HG02981 (cell line): Measurements from ENCODE around the gene EFNB2.

Source experiments
- ATAC-seq: cut with Tn5 transposase; IDR thresholded peaks from one replicate; pipeline ENCODE4 v1.9.1; 2021; ENCODE audit warnings: mild to moderate bottlenecking, moderate library complexity; ENCODE audit not compliant: unreplicated experiment

EFNB2 gene

DNA sequence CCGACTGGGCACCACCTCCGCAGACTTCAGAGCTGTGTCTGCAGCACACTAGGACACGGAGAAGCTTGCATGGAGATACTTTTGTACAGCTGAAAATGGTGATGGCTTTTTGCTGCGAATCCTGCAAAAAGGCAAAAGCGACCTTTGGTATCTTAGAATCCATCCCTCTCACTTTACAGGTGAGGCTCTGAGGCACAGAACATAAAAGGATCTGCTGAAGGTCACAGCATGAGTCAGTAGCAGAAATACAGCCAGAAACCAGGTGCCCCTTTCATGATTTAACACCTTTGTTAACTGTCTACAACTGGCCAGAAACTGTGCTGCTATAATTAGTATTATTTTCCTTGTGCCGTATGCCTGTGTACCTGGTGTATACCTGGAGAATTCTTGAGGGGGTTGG, 48.3 kb downstream of the EFNB2 start:
- ATAC-seq: no peak

DNA sequence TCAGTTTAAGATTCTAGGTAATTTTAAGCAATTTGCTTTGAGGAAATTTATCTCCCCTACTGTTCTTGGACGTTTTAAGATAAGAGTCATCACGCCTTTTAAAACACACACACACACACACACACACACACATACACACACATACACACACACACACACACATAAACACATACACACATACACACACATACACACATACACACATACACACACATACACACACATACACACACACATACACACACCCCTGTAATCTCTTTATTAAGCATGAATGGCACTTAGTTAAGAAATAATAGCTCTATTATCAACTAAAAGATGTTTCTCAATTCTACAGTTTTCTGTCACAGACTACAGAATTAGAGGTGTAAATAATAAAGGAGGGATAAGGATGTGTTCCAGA, 49.2 kb downstream of the EFNB2 start:
- ATAC-seq: no peak

DNA sequence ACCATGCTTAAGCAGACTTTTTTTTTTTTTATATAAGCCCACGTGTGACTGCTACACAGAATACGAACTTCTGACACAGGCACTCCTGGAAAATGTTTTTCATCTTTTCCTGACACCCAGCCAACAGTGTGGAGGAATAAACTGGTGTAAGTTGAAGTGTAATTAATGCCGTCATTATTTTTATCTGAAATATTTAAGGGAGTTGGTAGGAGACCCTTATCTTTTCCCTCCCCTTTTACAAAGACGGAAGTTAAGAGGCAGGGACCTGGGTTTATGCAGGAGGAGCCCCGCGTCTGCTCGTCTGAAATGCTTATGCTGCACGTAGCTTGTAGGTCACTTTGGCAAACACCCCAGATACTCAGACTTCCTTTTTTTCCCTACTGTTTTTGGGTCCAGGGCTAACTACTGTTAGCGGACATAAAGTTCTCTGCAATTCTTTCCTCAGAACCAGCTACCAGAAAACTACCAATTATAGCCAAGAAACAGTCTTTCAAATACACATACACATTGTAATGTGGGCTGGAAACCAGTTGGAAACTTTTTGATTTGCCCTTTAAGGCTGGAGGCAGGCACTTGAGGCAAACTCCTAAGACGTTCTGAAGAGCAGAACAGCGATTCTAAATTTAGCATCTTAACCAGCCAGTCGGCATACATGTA, 50.8 kb downstream of the EFNB2 start:
- no peak for ATAC-seq

DNA sequence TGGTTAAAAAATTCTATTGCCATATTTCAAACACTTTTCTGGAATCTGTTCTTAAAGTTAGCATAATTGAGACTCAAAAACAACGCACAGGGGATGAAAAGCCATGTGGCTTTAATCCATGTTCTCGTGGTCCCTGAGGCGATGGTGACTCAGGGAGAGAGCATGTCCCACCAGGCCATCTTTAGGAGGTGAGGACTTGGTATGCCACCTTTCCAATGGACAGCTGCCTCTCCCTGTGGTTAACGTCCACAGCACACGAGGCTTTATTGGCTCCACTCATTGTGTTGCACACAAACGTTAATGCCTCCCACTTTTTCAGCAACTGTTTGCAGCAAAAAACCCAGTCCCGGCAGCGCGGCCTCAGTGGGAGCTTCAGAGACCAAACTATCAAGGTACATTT, 51.4 kb downstream of the EFNB2 start:
- no peak for ATAC-seq

DNA sequence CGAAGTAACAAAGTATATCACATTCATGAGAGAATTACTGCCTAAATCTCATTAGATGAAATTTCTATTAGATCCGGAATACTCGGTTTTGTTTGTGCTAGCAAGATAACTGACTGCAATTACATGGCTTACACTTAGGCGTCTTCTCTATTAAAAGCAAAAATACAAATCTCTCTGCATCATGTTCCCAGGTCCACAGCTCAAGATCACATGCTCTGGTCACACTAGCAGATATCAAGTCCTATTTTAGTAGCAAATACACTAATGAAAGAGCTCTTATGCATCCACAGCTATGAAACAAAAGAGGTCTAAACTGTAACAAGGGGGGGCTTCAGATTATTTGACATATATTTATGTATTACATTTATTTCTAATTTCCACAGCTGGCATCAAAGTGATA, 53.5 kb downstream of the EFNB2 start:
- ATAC-seq: no peak

DNA sequence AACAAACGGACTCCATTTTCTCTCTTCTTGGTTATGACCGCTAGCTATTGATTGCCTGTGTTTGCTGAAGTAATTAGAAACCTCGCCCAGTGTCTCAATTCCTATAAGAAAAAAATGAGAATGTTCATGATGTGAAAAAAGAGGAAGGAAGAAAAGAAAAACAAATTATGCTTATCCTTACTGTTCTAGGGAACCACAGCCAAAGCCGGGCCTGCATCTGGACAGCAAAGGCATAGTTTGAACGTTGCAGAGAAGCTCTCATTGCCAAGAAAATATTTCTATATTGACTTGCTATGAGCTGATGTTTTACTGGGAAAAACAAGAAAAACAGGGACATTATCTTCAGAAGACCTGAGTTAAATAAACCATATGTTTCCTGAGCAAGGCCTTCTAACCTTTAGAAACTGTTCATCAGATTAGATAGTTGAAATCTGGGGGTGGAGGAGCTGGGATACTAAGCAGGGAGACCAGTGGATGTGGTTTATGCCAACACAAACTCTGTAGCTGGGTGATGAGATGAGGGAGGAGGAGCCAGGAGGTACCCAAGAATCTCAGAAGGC, 55.0 kb downstream of the EFNB2 start:
- ATAC-seq: no peak

DNA sequence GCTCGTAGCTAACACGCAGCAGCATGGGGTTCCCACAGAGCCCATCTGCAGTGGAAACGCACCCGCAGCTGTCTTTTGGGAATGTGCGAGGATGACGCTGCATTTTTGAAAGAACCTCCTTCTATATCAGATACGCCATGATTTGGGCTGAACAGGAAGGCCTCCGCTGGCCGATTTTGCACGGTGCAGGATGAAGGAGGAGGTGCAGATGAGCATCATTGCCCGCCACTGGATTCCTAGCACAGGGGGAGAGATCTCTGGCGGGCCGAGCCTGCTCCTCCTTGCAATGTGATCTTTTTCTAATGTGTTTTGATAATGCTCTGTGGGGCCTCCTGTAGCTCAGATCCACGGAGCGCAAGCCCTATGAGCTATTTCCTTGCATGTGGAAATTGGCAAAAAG, 55.5 kb downstream of the EFNB2 start:
- no peak for ATAC-seq

DNA sequence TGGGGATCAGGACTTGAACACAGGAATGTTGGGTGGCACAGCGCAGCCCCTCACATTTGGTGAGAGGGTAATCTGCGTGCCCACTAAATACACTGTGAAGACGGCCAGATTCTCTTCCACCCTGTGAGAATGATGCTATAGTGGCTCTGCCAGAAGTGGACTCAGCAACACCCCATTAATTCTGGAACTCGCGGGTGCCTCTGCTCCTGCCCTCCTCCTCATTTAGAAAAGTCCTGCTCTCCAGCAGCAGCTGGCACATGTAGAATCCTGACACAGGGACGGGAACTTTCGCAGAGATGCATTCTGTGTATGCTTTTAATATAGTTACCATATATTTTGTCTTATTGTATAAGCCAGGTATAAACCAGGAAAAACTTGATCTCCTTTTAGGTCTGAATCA, 57.3 kb downstream of the EFNB2 start:
- no peak for ATAC-seq

DNA sequence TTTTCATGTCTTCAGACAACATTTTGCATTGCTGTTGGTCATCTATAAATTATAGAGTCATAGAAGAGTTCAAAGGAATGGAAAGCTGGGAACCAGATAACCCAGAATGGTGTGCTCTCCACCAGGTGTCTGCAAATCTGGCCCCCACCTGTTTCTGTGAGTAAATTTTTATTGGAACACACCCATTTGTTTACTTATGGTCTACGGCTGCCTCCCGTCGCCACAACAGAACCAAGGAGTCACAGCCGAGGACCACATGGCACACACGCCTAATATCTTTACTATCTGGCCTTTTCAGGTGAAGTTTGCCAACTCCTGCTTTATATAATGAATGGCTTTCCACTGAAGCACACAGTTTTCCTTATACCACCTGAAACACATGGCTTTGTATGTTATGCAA, 58.2 kb downstream of the EFNB2 start:
- ATAC-seq: no peak

DNA sequence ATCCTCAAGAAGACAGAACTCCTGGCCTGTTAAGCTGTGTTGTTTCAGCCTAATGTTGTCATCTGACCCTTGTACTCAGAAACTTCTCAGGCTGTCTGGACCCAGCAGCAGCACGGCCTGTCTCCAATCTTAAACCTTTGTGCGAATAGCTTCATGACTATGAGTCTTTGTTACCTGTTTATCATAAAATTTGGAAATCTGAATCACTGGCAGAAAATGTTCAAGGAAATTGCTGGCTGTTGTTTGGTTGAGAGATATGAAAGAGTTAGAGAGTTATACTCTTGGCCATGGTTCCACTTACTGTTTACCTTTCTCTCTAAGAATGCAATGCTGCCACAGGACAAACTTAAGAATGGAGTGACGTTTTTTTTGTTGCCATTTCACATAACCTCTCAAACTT, 59.6 kb downstream of the EFNB2 start:
- ATAC-seq: no peak

DNA sequence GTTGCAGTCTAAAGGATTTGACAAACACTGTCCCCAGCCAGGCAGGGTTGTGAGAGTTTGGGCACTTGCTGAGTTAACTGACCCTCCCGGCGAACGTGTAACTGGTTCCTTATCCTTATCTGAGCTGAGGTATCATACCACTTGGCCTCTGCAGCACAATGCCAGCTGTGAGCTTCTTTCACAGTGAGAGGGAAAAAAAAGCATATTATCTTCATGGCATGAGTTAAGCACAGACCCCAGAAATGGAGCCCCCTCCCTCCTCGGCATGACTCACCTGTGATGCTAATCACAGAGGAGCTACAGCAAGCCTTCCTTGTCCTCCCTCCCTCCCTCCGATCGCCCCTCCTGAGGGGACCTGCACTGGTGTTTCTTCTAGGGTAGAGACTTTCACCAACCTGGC, 60.5 kb downstream of the EFNB2 start:
- ATAC-seq: no peak

DNA sequence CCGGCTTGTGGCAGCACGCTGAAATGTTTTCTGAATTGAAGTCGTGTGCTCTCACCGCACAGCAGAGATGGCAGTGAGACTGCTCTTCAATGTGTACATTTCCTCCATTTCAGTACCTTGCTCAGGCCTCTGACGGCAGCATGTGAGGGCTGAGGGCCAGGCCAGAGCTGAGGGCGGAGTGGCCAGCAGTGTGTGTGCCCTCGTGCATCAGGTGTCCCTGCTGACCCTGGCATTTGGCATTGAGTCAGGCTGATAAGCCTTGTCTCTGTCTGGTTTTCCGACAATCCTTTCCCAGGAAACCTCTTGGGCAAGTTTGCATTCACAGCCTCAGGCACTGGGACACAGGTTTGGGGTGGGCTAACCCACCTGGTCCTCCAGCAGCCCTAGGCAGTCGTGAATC, 62.3 kb downstream of the EFNB2 start:
- no peak for ATAC-seq

DNA sequence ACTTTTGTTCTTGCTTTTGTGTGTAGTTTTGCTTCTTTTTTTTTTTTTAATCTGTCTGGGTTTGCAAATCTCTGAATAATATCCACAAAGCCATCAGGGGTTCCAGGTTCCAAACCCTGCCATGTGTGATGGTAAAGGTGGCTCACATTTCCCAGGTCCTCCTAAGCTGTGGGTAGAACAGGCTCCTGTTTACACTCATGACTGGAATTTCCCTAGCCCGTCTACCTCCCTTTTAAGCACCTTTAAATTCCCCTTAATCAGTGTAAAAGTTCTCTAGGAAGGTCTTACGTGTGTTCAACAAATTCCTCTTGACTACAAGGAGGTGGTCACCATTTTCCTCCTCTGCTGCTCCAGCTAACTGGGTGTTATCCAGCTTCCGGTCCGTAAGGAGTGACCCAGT, 62.8 kb downstream of the EFNB2 start:
- ATAC-seq: no peak

DNA sequence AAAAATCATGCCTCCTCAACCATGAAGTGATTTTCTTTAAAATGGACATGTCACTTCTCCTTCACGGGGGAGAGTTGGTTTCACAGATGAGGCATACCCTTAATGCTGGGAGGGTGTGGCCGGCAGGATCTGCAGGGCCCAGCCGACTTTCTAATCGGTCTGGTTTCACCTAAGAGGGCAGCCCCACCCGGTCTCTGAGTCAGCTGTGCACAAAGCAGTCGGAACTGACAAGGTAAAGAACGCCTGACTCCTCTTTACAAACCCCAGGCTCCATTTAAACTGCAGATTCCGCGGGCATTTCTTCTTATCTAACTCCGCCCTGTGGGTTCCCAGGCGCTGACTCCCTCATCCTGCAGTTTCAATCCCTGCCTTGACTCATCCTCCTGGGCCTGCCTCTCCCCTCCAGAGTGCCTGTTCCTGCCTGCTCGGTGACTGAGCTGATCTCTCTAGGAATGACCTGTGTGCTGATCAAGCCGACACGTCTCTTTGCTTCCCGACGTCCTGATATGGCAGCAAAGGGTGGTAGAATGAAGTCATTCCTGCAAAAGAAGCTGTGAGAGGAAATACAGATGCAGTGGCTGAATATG, 63.4 kb downstream of the EFNB2 start:
- no peak for ATAC-seq

DNA sequence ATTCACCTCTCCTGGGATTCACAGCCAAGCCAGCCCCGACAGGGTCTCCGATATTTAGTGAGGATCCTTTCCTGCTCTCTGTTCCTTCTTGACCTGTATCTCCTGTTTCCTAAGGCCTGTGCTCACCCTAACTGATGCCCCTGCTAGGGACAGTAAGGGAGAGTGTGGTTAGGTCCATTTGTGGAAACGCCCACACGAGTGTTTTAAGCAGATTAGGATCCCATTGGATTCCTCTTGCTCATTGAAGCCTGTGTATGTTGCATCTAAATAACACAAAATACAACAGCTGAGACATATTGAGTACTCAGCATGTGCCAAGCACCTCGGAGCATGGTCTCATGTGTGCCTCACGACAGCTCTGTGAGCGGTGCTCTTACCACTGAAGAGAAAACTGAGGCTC, 64.9 kb downstream of the EFNB2 start:
- ATAC-seq: no peak

DNA sequence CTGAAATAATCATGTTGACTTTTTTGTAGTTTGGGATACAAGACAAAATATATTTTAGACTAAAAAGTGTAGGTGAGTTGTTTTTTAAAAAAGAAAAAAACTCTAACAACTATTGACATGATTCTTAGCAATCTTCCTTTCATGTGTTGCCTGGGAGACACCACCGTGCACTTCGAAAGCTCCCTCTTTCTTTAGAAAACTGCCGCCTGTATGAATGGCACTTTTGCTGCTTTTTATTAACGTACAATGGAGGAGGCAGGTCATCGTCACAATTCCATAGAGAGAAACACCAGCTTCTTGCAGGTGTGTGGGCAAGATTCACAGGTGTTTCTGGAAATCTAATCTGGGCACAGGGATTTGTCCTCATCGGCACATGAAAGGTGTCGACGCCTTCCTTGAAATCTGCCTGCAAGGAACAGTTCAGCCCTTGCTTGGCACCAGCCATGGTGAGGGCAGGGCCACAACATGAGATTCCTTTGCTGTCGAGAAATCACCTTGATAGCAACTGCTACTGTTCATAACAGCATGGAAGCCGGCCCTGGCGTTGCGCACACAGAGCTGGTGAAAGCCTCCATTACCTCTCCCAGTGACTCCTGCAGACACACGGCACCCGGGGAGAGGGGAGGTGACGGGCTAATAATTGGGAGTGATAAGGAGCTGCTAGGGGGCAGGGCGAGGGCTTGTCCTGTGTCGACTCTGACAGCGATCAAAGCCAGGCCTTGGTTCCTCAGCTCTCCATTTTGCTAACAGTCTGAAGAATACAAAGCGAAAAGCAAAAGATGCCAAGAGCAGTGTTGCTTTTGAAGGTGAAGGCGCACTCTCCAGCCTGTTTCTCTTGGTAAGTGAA, 66.5 kb downstream of the EFNB2 start:
- ATAC-seq: no peak

DNA sequence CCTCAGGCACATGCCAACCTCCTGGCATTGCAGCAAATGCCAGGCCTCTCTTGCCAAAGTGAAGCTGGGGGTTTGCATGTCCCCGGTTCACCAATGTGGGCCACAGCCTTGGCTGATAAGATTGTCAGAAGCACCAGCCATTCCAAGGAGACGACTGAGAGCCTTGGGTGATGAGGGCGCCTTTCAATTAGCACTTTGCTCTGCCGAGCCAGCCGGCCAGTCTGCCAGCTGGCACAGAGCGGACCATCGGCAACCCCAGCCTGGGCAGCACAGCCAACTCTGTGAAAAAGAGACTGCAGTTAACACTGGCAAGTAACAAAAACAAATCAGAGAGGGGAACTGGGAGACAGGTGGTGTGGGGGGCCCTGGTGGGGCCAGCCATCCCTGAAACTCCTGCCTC, 67.3 kb downstream of the EFNB2 start:
- no peak for ATAC-seq

DNA sequence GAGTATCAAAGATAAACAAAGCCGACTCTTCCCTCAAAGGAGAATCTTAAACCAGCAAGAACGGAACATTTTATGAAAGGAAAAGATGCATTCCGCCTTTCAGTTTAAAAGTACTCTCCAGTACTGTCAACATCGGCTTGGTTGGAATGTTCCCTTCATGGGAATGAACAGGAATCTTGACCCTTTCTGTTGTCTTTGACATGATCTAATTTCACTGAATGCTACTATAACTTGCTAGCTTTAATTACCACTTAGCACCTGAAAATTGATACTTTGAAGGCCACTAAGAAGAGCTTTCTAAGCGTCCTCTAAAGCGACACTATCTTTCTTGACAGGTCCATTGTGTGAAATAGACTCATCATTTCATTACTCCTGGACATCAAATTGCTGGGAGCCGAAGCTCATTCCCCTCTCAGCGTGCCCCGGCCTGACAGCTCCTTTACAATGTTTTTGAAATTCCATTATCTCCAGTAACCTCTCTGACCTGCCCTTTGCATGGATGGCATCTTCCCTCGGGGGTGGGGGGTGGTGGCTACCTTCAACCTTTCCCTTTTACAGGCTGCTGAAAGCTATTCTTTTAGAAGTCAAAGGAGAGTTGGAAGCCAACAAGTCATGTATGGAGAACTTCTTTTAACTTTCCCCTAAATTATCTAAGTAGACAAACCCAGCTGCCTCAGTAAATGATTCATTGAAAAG, 67.9 kb downstream of the EFNB2 start:
- ATAC-seq: no peak

DNA sequence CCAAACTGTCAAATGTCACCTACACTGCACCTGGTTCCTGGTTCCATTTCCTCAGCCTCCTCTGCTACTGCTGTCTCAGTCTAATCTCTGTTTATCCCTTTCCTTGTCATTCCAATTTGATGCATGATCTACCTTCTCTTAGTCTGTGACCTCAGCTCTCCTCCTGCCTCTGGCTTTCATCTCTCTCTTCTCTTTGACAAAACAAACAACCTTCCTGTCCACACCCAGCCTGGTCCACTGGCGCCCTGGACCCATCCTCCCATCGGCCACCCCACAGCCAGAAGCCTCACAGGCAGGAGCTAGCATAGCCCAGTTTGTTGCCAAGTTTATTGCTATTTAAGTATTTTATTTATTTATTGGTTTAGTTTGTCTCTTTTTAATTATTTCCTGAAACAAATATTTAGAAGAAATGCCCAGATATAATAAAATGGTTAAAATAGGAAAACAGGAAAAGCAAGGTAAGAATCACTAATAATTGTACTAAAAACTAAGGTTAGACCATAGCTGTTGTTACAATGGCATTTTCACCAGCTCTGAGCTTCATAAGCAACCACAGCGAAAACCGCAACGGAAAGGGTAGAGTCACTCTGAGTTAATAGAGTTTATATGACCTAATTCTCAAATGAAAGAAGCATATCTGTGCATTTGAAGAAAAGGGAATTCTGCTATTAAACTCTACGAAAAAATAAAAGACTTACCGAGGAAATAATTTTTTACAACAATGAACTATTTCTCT, 68.6 kb downstream of the EFNB2 start:
- no peak for ATAC-seq

DNA sequence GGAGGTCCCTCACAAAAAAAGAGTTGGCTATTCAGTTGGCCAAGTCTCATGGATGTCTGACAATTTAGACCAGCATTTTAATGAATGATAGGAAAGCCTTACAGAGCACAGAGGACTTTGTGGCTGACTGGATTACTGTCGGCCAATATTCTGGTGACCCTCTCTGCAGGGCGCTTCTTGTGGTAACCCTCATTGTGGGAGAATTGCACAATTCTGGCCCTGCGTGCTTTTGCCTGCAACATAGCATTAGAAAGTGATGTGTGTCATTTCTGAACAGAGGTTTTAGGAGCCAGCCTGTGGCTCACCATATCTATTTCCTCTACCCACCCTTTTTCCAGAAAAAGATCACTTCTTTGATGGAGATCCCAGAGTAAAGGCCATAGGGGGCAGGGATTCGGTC, 71.4 kb downstream of the EFNB2 start:
- no peak for ATAC-seq

DNA sequence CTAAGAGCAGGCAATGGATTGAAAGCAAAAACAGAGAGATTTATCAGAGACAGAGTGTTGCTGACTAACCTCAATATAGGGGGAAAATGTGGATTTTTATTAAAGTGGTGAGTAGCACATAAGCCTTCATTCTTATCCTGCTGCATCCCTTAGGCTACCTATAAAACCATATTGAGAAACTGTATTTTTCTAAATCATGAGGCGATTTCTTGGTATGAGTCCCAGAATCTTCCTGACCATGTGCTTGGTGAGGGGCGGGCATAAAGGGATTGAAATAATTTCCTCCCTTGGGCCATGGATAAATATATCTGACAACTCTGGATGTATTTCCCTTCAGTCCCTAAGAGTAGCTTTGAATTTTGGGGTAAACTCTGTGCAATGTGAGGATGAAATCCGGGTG, 72.8 kb downstream of the EFNB2 start:
- no peak for ATAC-seq
